RWPE2 (cell line): ENCODE data around the gene UBR7.

ENCODE experiments used
- ATAC-seq: fragments of 200-7000 bp; cut with Tn5 transposase; 3 replicates; pipeline ENCODE4 v1.9.1; 2021; ENCODE audit warnings: low read depth
- DNase-seq: peaks from one replicate; pipeline ENCODE4 v3.0.0-alpha.2; 2020; ENCODE audit warnings: low spot score
- H3K27ac ChIP-seq: fragments of 450-650 bp; 2 replicates; pipeline ENCODE4 v1.5.1; 2017; ENCODE audit warnings: mild to moderate bottlenecking; ENCODE audit not compliant: poor library complexity, severe bottlenecking
- H3K27me3 ChIP-seq: fragments of 250-450 bp; sonication (Bioruptor Pico); 2 replicates; pipeline ENCODE4 v1.5.1; 2021; ENCODE audit warnings: mild to moderate bottlenecking, moderate library complexity; ENCODE audit not compliant: insufficient read depth, poor library complexity, severe bottlenecking
- H3K36me3 ChIP-seq: fragments of 250-450 bp; sonication (Bioruptor Pico); 2 replicates; pipeline ENCODE4 v1.5.1; 2020; ENCODE audit warnings: low read depth, mild to moderate bottlenecking, moderate library complexity
- H3K4me1 ChIP-seq: fragments of 250-450 bp; sonication (Bioruptor Pico); 2 replicates; pipeline ENCODE4 v1.5.1; 2021; ENCODE audit warnings: mild to moderate bottlenecking, moderate library complexity; ENCODE audit not compliant: insufficient read depth, poor library complexity, severe bottlenecking
- H3K4me3 ChIP-seq: fragments of 250-450 bp; sonication (Bioruptor Pico); 2 replicates; pipeline ENCODE4 v1.5.1; 2021; ENCODE audit warnings: mild to moderate bottlenecking, moderate library complexity; ENCODE audit not compliant: severe bottlenecking
- H3K9me3 ChIP-seq: fragments of 250-450 bp; sonication (Bioruptor Pico); 2 replicates; pipeline ENCODE4 v1.5.1; 2021; ENCODE audit warnings: mild to moderate bottlenecking, moderate library complexity; ENCODE audit not compliant: severe bottlenecking
- TF ChIP-seq, protein P1 (sequence below): fragments of 450-650 bp; IDR thresholded peaks from one replicate; pipeline ENCODE4 v1.5.1; 2017; ENCODE audit warnings: mild to moderate bottlenecking, moderate library complexity; ENCODE audit not compliant: poor library complexity, severe bottlenecking

The UBR7 gene

DNA sequence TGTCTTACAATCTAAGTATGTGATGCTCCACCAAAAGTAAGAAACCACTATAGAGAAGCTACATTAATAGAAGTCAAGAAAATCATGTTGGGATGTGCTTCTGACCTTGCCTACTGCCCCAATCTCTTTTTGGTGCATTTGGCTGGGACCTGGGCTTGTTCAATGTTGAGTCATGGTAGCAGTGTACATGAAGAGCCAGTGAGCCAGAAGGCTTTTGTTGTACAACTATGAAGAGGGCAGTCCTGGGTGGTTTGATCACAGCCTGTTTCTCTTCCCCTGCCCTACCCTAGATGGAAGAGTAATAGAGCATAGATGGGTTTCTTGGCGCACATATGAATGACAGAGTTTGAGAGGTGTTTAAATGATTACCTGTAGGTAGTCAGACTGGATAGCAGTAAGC is 56.4 kb downstream of the UBR7 start:
- Histone ChIP-seq H3K9me3 (no peaks in the 10 kb centered on the region), H3K27me3 (no peaks in the 10 kb centered on the region), H3K36me3 (peaks cover 37% of the 10 kb centered on the region), H3K4me1 (peaks cover 18% of the 10 kb centered on the region), H3K27ac (no peak overlapping the region), H3K4me3 (no peak overlapping the region)
- no peak for ATAC-seq
- no peak for DNase-seq
- TF ChIP-seq, protein P1, sequence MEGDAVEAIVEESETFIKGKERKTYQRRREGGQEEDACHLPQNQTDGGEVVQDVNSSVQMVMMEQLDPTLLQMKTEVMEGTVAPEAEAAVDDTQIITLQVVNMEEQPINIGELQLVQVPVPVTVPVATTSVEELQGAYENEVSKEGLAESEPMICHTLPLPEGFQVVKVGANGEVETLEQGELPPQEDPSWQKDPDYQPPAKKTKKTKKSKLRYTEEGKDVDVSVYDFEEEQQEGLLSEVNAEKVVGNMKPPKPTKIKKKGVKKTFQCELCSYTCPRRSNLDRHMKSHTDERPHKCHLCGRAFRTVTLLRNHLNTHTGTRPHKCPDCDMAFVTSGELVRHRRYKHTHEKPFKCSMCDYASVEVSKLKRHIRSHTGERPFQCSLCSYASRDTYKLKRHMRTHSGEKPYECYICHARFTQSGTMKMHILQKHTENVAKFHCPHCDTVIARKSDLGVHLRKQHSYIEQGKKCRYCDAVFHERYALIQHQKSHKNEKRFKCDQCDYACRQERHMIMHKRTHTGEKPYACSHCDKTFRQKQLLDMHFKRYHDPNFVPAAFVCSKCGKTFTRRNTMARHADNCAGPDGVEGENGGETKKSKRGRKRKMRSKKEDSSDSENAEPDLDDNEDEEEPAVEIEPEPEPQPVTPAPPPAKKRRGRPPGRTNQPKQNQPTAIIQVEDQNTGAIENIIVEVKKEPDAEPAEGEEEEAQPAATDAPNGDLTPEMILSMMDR: no peak

DNA sequence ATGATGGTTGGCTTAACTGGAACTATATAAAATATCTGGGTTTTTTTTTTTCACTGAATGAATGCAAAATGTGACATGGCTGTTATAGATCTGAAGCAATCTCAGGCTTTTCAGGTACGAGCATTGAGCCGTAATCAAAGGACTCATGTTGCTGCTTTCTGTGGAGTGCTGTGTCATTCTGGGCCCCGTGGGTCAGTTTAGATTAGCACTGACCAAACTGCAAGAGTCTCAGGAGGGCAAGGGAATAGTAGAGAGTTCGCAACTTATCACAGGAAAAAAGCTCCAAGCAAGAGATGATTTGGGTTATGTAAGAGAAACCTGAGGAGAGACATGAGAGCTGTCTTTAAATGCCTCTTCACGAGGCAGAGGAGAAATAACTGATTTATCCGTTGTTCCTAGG is 59.1 kb downstream of the UBR7 start:
- Histone ChIP-seq H3K27me3 (no peaks in the 10 kb centered on the region), H3K4me3 (no peak overlapping the region), H3K9me3 (no peaks in the 10 kb centered on the region), H3K27ac (no peak overlapping the region), H3K36me3 (peaks cover 29% of the 10 kb centered on the region), H3K4me1 (no peaks in the 10 kb centered on the region)
- ATAC-seq (no peak), DNase-seq (no peak)
- TF ChIP-seq, protein P1: no peak

DNA sequence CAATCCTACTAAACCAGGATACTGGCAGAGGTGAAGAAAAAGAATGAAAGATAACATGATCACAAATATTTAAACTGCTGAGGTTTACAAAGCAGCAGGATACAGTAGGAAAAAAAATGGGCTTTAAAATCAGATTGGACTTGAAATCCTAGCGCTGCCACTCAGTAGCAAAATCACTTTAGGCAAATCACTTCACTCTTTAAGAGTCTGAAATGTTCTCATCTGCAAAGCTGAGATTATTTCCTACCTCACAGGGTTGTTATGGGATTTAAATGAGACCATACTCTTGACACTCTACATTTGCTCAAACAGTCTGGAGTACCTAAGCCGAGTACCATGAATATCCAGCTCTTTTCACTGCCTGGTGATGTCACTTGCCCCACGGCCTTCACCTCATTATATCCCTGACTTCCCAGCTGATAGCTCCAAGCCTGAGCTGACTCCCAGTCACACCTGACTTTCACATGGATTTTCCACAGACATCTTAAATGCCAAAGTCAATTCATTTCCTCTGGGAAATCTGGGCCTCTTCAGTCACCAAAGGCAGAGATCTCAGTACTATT is 60.2 kb downstream of the UBR7 start:
- TF ChIP-seq, protein P1: no peak
- Histone ChIP-seq H3K9me3 (no peaks in the 10 kb centered on the region), H3K27ac (no peak overlapping the region), H3K4me1 (no peaks in the 10 kb centered on the region), H3K27me3 (no peaks in the 10 kb centered on the region), H3K4me3 (no peak overlapping the region), H3K36me3 (peaks cover 18% of the 10 kb centered on the region)
- ATAC-seq (no peak), DNase-seq (no peak)

DNA sequence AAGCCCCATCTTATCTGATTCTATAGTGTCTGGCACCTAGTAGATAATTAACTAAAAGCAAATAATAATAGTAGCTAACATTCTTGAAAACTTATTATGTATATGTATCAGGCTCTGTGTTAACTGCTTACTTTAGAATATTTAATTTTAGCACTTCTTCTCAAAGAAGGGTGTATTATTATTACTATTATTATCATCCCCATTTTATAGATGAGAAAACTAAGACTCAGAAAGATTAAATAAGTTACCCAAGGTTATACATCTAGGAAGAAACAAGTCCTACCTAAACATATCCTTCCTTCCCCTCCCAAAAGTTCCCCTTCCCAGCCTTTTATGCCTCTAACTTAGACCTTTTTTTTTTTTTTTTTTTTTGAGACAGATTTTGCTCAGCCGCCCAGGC is 61.4 kb downstream of the UBR7 start:
- no peak for ATAC-seq
- Histone ChIP-seq H3K36me3 (peaks cover 10% of the 10 kb centered on the region), H3K9me3 (no peaks in the 10 kb centered on the region), H3K4me3 (no peak overlapping the region), H3K4me1 (no peaks in the 10 kb centered on the region), H3K27me3 (no peaks in the 10 kb centered on the region), H3K27ac (no peak overlapping the region)
- TF ChIP-seq, protein P1: no peak
- no peak for DNase-seq

DNA sequence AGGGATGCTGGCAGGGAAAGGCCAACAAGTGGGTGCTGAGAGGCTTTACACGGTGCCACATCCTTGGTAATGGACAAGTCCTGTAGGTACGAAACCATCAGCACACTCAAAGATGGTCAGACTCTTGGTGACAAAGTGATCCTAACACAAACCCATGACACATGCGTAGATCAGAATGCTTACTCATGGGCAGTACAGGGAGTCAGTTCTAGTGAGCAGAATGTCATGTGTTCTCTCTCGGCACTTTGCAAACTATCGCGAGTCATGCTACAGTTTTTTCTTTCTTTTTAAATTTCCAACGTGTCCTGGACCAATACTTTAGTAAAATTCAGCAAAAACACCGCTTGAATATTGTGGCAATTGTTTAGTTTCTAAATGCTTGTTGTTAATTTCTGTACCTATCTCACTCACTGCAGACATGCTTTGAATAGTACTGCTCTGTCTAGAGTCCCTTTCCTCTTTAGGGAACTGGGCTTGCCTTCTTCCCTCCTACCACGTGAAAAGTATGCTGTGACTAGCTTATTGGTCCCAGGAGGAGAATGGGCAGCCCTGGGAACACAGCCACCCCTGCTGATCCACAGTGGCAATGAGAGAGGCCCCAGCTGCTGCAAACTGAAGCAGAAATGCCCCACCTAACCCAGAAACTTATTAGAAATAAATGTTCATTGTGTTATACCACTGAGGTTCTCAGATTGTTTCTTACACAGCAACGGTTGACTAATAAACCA is 62.4 kb downstream of the UBR7 start:
- Histone ChIP-seq H3K27me3 (no peaks in the 10 kb centered on the region), H3K4me3 (no peak overlapping the region), H3K4me1 (no peaks in the 10 kb centered on the region), H3K36me3 (peaks cover 5% of the 10 kb centered on the region; the same call in 1 of the 2 replicates), H3K9me3 (no peaks in the 10 kb centered on the region), H3K27ac (no peak overlapping the region)
- DNase-seq: no peak
- TF ChIP-seq, protein P1: no peak
- ATAC-seq: peak; percentile 40; the same call in 1 of the 3 replicates
